Osteoblast (primary cell): Measurements from ENCODE around the gene DPYSL3. TPM values are rescaled to one million over a fixed set of nuclear protein-coding genes. Genes with fewer than 3 reads are reported as not detected.

ENCODE experiments used
- DNase-seq: peaks from one replicate; pipeline ENCODE4 v3.0.0; 2011; ENCODE audit warnings: low spot score, mixed read lengths; ENCODE audit not compliant: insufficient read length; ENCODE audit errors: missing footprints
- H2AFZ ChIP-seq: 2 replicates; pipeline ENCODE4 v1.6.0; 2011; ENCODE audit warnings: mild to moderate bottlenecking, low read length
- H3K27ac ChIP-seq: 2 replicates; pipeline ENCODE4 v1.5.1; 2011; ENCODE audit warnings: mild to moderate bottlenecking, low read depth, low read length, moderate library complexity
- H3K27me3 ChIP-seq: 2 replicates; pipeline ENCODE4 v1.6.0; 2012; ENCODE audit warnings: mild to moderate bottlenecking, control low read depth, inconsistent platforms, low read length, moderate library complexity; ENCODE audit not compliant: insufficient read depth
- H3K36me3 ChIP-seq: 2 replicates; pipeline ENCODE4 v1.5.1; 2011; ENCODE audit warnings: mild to moderate bottlenecking, low read length, control low read depth, moderate library complexity; ENCODE audit not compliant: insufficient read depth
- H3K4me1 ChIP-seq: 2 replicates; pipeline ENCODE4 v1.5.1; 2011; ENCODE audit warnings: mild to moderate bottlenecking, low read length, control low read depth, moderate library complexity; ENCODE audit not compliant: insufficient read depth
- H3K4me2 ChIP-seq: 2 replicates; pipeline ENCODE4 v1.6.0; 2011; ENCODE audit warnings: mild to moderate bottlenecking, low read length; ENCODE audit not compliant: insufficient read depth
- H3K4me3 ChIP-seq: fragments of 200-600 bp; sonication (generic); 3 replicates; pipeline ENCODE4 v1.5.1; 2012; ENCODE audit warnings: mild to moderate bottlenecking, low read length, inconsistent platforms; ENCODE audit not compliant: insufficient read depth
- H3K79me2 ChIP-seq: 2 replicates; pipeline ENCODE4 v1.6.0; 2012; ENCODE audit warnings: mild to moderate bottlenecking, low read length, control low read depth, inconsistent platforms; ENCODE audit not compliant: insufficient read depth
- H3K9me3 ChIP-seq: 2 replicates; pipeline ENCODE4 v1.5.1; 2011; ENCODE audit warnings: low read depth, low read length, control low read depth
- H4K20me1 ChIP-seq: 2 replicates; pipeline ENCODE4 v1.6.0; 2012; ENCODE audit warnings: mild to moderate bottlenecking, low read length, control low read depth; ENCODE audit not compliant: insufficient read depth
- CTCF ChIP-seq: IDR thresholded peaks from 2 replicates; pipeline ENCODE4 v1.5.1; 2011; ENCODE audit warnings: mild to moderate bottlenecking, low read depth, low read length, moderate library complexity; ENCODE audit errors: extremely low read depth
- total RNA-seq: library from RNA; depleted of rRNA; stranded (reverse); fragments of >200 nt; gene quantifications from 2 replicates; pipeline ENCODE4 v1.2.3, GENCODE V29; 2012

The DPYSL3 gene
- total RNA-seq, 1 donor = 119 TPM

GRCh38 chr5:147434049-147434448 lies 75.8 kb downstream of the DPYSL3 start:
- Histone ChIP-seq H3K4me1 (peaks cover 10% of the 10 kb centered on the region), H4K20me1 (peaks cover 9% of the 10 kb centered on the region), H3K4me3 (no peak overlapping the region), H2AFZ (no peak overlapping the region), H3K9me3 (no peaks in the 10 kb centered on the region), H3K36me3 (no peaks in the 10 kb centered on the region), H3K27ac (no peak overlapping the region), H3K27me3 (no peaks in the 10 kb centered on the region), H3K4me2 (no peak overlapping the region), H3K79me2 (peaks cover 13% of the 10 kb centered on the region)
- no peak for TF ChIP-seq CTCF
- DNase-seq = no peak

- Histone ChIP-seq H2AFZ (no peak overlapping the region), H3K9me3 (no peaks in the 10 kb centered on the region), H3K4me2 (no peak overlapping the region), H3K27me3 (no peaks in the 10 kb centered on the region), H3K27ac (no peak overlapping the region), H3K36me3 (no peaks in the 10 kb centered on the region), H3K79me2 (peaks cover 15% of the 10 kb centered on the region), H4K20me1 (peaks cover 9% of the 10 kb centered on the region), H3K4me3 (no peak overlapping the region), H3K4me1 (peaks cover 12% of the 10 kb centered on the region)
- TF ChIP-seq CTCF = no peak
- no peak for DNase-seq
Measured at GRCh38 chr5:147432323-147432722, 77.5 kb downstream of the DPYSL3 start.

GRCh38 chr5:147431586-147431985 lies 78.3 kb downstream of the DPYSL3 start:
- no peak overlapping the region for H3K4me3 ChIP-seq
- H3K27me3 ChIP-seq = no peaks in the 10 kb centered on the region
- peaks cover 20% of the 10 kb centered on the region for H3K79me2 ChIP-seq
- no peak overlapping the region for H3K4me2 ChIP-seq
- no peak overlapping the region for H2AFZ ChIP-seq
- no peak for TF ChIP-seq CTCF
- peaks cover 15% of the 10 kb centered on the region for H4K20me1 ChIP-seq
- no peaks in the 10 kb centered on the region for H3K36me3 ChIP-seq
- DNase-seq = peak; percentile 19
- H3K9me3 ChIP-seq = no peaks in the 10 kb centered on the region
- no peak overlapping the region for H3K27ac ChIP-seq
- H3K4me1 ChIP-seq = peaks cover 13% of the 10 kb centered on the region

- Histone ChIP-seq H3K4me2 (no peak overlapping the region), H3K9me3 (no peaks in the 10 kb centered on the region), H3K27me3 (no peaks in the 10 kb centered on the region), H4K20me1 (peaks cover 12% of the 10 kb centered on the region), H3K79me2 (peaks cover 20% of the 10 kb centered on the region), H2AFZ (no peak overlapping the region), H3K27ac (no peak overlapping the region), H3K4me3 (no peak overlapping the region), H3K36me3 (no peaks in the 10 kb centered on the region), H3K4me1 (peaks cover 13% of the 10 kb centered on the region)
- TF ChIP-seq CTCF = no peak
- DNase-seq = no peak
Measured at GRCh38 chr5:147430628-147431027, 79.2 kb downstream of the DPYSL3 start.
